WTC11 (cell line): ENCODE measurements around the gene PRPF6. TPM values are rescaled to one million over a fixed set of nuclear protein-coding genes. Genes with fewer than 3 reads are reported as not detected.
A peak's percentile ranks its signal among the peaks of the same experiment; 100 is the strongest.

ENCODE experiments used
- ATAC-seq: fragments of 200-7000 bp; cut with Tn5 transposase; 2 replicates; pipeline ENCODE4 v1.10.0; 2021; ENCODE audit warnings: mild to moderate bottlenecking, moderate library complexity
- CTCF ChIA-PET: fragments of 300-600 bp; sonication (Branson Sonifier 250); formaldehyde crosslinking; loops from one replicate; lab custom pipeline; 2021; ENCODE audit warnings: antibody characterized with exemption; lab: Charles Lee
- POLR2A ChIA-PET: fragments of 350-600 bp; sonication (Branson Sonifier 250); formaldehyde crosslinking; loops from one replicate; lab custom pipeline; 2021; ENCODE audit warnings: antibody characterized with exemption; lab: Charles Lee
- DNase-seq: peaks from one replicate; pipeline ENCODE4 v3.0.0; 2021; ENCODE audit warnings: low spot score
- H3K27ac Mint-ChIP-seq: 2 replicates; pipeline ENCODE4 v1.8.0; 2021; ENCODE audit warnings: mixed read lengths
- H3K27me3 Mint-ChIP-seq: 2 replicates; pipeline ENCODE4 v1.8.0; 2021; ENCODE audit warnings: low read depth, mild to moderate bottlenecking, moderate library complexity, mixed read lengths
- H3K36me3 Mint-ChIP-seq: 2 replicates; pipeline ENCODE4 v1.8.0; 2021; ENCODE audit warnings: mixed read lengths
- H3K4me1 Mint-ChIP-seq: 2 replicates; pipeline ENCODE4 v1.8.0; 2022; ENCODE audit warnings: mixed read lengths
- H3K4me3 Mint-ChIP-seq: 2 replicates; pipeline ENCODE4 v1.8.0; 2021; ENCODE audit warnings: mild to moderate bottlenecking, moderate library complexity, mixed read lengths
- H3K9me3 Mint-ChIP-seq: 2 replicates; pipeline ENCODE4 v1.8.0; 2021; ENCODE audit warnings: mixed read lengths
- AFF4 ChIP-seq: sonication (generic); formaldehyde crosslinking; IDR thresholded peaks from 2 replicates; pipeline ENCODE4 v1.8.1; 2023; ENCODE audit warnings: mild to moderate bottlenecking, missing genetic modification reagents, borderline replicate concordance
- ATF1 ChIP-seq: sonication (generic); formaldehyde crosslinking; IDR thresholded peaks from 2 replicates; pipeline ENCODE4 v1.8.1; 2023; ENCODE audit warnings: mild to moderate bottlenecking, moderate library complexity, missing genetic modification reagents
- E2F5 ChIP-seq: sonication (generic); formaldehyde crosslinking; IDR thresholded peaks from 2 replicates; pipeline ENCODE4 v1.8.1; 2022; ENCODE audit warnings: mild to moderate bottlenecking, moderate library complexity, missing genetic modification reagents
- FOXK1 ChIP-seq: sonication (generic); formaldehyde crosslinking; IDR thresholded peaks from 2 replicates; pipeline ENCODE4 v1.8.0; 2022; ENCODE audit warnings: mild to moderate bottlenecking, moderate library complexity, missing genetic modification reagents
- FOXP1 ChIP-seq: sonication (generic); formaldehyde crosslinking; IDR thresholded peaks from 2 replicates; pipeline ENCODE4 v1.8.0; 2022; ENCODE audit warnings: missing genetic modification reagents, mild to moderate bottlenecking, moderate library complexity, borderline replicate concordance
- GTF2I ChIP-seq: fragments of 250-450 bp; sonication (Bioruptor Pico); conservative IDR thresholded peaks from 2 replicates; pipeline ENCODE4 v1.4.0; 2021; ENCODE audit warnings: mild to moderate bottlenecking
- IRF1 ChIP-seq: sonication (generic); formaldehyde crosslinking; IDR thresholded peaks from 2 replicates; pipeline ENCODE4 v1.8.0; 2023; ENCODE audit warnings: missing genetic modification reagents
- MAX ChIP-seq: sonication (generic); formaldehyde crosslinking; IDR thresholded peaks from 2 replicates; pipeline ENCODE4 v1.8.0; 2022; ENCODE audit warnings: mild to moderate bottlenecking, missing genetic modification reagents
- SMAD4 ChIP-seq: sonication (generic); formaldehyde crosslinking; IDR thresholded peaks from 2 replicates; pipeline ENCODE4 v1.8.0; 2022; ENCODE audit warnings: mild to moderate bottlenecking, missing genetic modification reagents
- STAT6 ChIP-seq: sonication (generic); formaldehyde crosslinking; conservative IDR thresholded peaks from 2 replicates; pipeline ENCODE4 v1.8.1; 2023; ENCODE audit warnings: mild to moderate bottlenecking, low read depth, missing genetic modification reagents, moderate library complexity
- TCF7 ChIP-seq: sonication (generic); formaldehyde crosslinking; IDR thresholded peaks from 2 replicates; pipeline ENCODE4 v1.8.0; 2022; ENCODE audit warnings: mild to moderate bottlenecking, low read depth, missing genetic modification reagents, moderate library complexity
- ZSCAN18 ChIP-seq: fragments of 250-450 bp; sonication (Bioruptor Pico); IDR thresholded peaks from 2 replicates; pipeline ENCODE4 v2.1.2; 2022; ENCODE audit warnings: mild to moderate bottlenecking, moderate library complexity
- total RNA-seq: library from RNA; stranded (reverse); gene quantifications from 3 replicates; pipeline ENCODE4 v1.2.3, GENCODE V29; 2021

Gene PRPF6
- total RNA-seq, 1 experiment from 2014 or later, result 79.4 TPM

GRCh38 chr20:64055396-64055892 is 74.5 kb downstream of the PRPF6 start:
- no peak for DNase-seq
- TF ChIP-seq TCF7 (CRISPR knock-in tag) (no peak), GTF2I (peak; percentile 62; the same call in 1 of the 2 replicates)
- H3K27ac Mint-ChIP-seq, result no peak overlapping the region
- H3K4me3 Mint-ChIP-seq, result no peak overlapping the region
- ChIA-PET CTCF (interaction anchor here (1.9 to 2.4 kb wide), 3 partner anchors 11 to 14 kb away, joined by 7 to 12 read pairs (median 11); no protein-coding TSS in a partner anchor), POLR2A (interaction anchor here (0.6 kb wide), 1 partner anchor 153 kb away, joined by 3 read pairs; no protein-coding TSS in a partner anchor)
- no peak for ATAC-seq
- peaks cover 19% of the 10 kb centered on the region for H3K27me3 Mint-ChIP-seq
- H3K36me3 Mint-ChIP-seq, result no peaks in the 10 kb centered on the region
- H3K9me3 Mint-ChIP-seq, result no peaks in the 10 kb centered on the region
- H3K4me1 Mint-ChIP-seq, result peaks cover 22% of the 10 kb centered on the region

- Mint-ChIP-seq H3K4me3 (no peak overlapping the region), H3K4me1 (peaks cover 22% of the 10 kb centered on the region), H3K9me3 (no peaks in the 10 kb centered on the region), H3K36me3 (no peaks in the 10 kb centered on the region), H3K27me3 (peaks cover 13% of the 10 kb centered on the region), H3K27ac (no peak overlapping the region)
- ATAC-seq (no peak), DNase-seq (no peak)
- POLR2A ChIA-PET, result no interaction called here
- TF ChIP-seq GTF2I (0 out of 2 replicates have a peak, but pooled peaks have one; percentile 48), MAX (no peak), FOXP1 (CRISPR knock-in tag) (no peak), STAT6 (CRISPR knock-in tag) (no peak)
- CTCF ChIA-PET, result interaction anchor here (1.2 to 2.9 kb wide), 8 partner anchors 10 to 200 kb away, joined by 3 to 40 read pairs (median 8); partner anchors contain the start of genes OPRL1, PRPF6, RGS19 and SAMD10
Measured at GRCh38 chr20:64055893-64056638, 75.1 kb downstream of the PRPF6 start.

- POLR2A ChIA-PET, result no interaction called here
- TF ChIP-seq ATF1 (no peak), FOXK1 (CRISPR knock-in tag) (no peak), E2F5 (CRISPR knock-in tag) (no peak), TCF7 (CRISPR knock-in tag) (no peak), IRF1 (CRISPR knock-in tag) (no peak), AFF4 (CRISPR knock-in tag) (no peak), ZSCAN18 (no peak), SMAD4 (CRISPR knock-in tag) (no peak)
- Mint-ChIP-seq H3K36me3 (no peaks in the 10 kb centered on the region), H3K27me3 (peaks cover 9% of the 10 kb centered on the region), H3K4me1 (peaks cover 22% of the 10 kb centered on the region), H3K4me3 (no peak overlapping the region), H3K9me3 (no peaks in the 10 kb centered on the region), H3K27ac (no peak overlapping the region)
- CTCF ChIA-PET, result interaction anchor here (1.0 to 2.9 kb wide), 10 partner anchors 11 to 560 kb away, joined by 3 to 40 read pairs (median 6); partner anchors contain the start of genes OPRL1, PRPF6, RGS19 and SAMD10
- DNase-seq, result no peak
- no peak for ATAC-seq
Measured at GRCh38 chr20:64056639-64056888, 75.6 kb downstream of the PRPF6 start.
